HG03469 (cell line): Measurements from ENCODE around the gene LY6G5C.
"Not testable (repeated sequence)": the region's sequence is repeated elsewhere in the genome, so short reads cannot be mapped to it uniquely, and the experiment has no call there.

Source experiments
- ATAC-seq: cut with Tn5 transposase; IDR thresholded peaks from one replicate; pipeline ENCODE4 v1.9.1; 2021; ENCODE audit warnings: mild to moderate bottlenecking, moderate library complexity, moderate number of reproducible peaks; ENCODE audit not compliant: unreplicated experiment

LY6G5C gene

GRCh38 chr6:31715022-31715958 lies 34.4 kb upstream of the LY6G5C start, which contains the start of gene LY6G6D:
TSS of gene LY6G6D (plus strand) at chr6:31715348. CDS start at chr6:31715356, 8 bp downstream.
- ATAC-seq = no peak

DNA sequence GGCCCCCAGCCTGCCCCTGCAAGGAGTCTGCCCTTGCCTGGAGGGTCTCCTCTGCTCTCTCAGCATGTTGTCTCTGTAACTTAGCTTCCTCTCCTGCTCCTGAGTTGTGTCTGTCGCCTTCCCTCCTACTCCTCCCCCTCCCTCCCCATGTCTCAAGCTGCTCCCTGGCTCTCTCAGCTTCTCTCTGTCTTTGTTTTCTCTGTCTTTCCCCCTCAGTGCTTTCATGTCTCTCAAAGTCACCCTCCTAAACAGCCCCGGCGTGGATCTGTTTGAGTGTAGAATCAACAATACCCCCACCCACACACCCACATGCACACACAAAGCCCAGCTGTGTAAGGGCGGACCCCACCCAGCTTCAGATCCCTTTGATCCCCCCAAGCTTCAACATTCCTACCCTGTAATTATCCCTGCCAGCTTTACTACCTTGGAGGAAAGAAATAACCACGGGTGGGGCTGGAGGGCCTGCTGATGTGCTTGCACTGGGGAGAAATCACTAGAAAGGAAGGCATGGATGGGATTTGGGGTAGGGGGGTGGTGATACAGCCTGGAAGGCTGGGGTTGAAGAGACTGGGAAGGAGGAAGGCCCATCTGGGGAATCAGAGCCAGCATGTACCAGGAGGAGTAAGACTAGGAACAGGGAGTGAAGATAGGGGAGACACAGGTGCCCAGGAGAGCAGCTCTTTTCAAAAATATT lies 33.3 kb upstream of the LY6G5C start:
- ATAC-seq = no peak

- no peak for ATAC-seq
Measured at GRCh38 chr6:31713465-31713864, 32.6 kb upstream of the LY6G5C start.

GRCh38 chr6:31712296-31712695 lies 31.4 kb upstream of the LY6G5C start:
- ATAC-seq = no peak

GRCh38 chr6:31711233-31711632 lies 30.4 kb upstream of the LY6G5C start:
- no peak for ATAC-seq

DNA sequence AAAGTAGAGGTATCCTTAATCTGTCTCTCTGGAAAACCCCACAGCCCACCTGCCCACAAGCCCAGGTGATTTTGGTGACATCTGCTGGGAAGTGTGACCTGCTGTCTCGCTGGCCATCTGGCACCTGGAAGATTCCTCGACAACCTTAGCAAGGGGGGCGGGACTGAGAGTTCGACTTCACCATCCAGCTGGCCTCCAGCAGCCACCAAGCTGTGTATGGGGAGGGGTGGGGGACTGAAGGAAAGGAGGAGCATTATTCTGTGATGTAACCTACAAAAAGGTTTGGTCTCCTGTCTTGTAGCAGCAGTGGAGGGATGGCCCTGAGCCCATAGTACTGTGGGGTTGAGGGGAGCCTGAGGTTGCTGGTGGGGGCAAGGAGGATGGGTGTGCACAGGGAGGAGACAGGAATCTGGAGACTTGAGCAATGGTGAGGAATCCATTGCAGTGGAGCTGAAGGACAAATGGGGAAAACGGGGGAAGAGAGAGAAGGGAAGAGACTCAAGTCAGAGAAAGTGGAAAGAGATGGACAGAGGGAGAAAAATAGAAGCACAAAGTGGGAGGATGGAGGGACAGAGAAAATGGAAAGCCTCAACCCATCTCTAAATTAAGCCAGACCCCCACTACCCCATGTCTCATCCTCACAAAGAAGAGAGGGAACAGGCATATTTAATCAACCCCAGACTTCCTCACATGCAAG lies 29.8 kb upstream of the LY6G5C start:
- no peak for ATAC-seq

GRCh38 chr6:31709157-31709556 lies 28.3 kb upstream of the LY6G5C start:
- ATAC-seq = not testable (repeated sequence)

DNA sequence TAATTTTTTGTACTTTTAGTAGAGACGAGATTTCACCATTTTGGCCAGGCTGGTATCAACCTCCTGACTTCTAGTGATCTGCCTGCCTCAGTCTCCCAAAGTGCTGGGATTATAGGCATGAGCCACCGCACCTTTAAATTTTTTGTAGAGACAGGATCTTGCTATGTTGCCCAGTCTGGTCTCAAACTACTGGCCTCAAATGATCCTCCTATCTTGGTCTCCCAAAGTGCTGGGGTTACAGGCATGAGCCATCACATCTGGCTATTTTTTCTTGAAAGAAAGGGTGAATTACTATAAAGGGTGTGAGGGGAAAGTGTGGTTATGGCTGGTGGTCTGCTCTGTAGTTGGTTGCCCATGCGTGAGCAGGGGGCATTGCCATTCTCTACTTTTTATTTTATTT lies 27.4 kb upstream of the LY6G5C start:
- ATAC-seq = no peak

DNA sequence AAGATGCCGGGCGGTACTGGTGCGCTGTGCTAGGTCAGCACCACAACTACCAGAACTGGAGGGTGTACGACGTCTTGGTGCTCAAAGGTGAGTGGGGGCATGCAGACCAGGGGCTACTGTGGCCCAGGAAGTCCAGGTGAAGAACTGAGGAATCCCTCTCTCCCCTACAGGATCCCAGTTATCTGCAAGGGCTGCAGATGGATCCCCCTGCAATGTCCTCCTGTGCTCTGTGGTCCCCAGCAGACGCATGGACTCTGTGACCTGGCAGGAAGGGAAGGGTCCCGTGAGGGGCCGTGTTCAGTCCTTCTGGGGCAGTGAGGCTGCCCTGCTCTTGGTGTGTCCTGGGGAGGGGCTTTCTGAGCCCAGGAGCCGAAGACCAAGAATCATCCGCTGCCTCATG lies 26.8 kb upstream of the LY6G5C start:
- no peak for ATAC-seq

DNA sequence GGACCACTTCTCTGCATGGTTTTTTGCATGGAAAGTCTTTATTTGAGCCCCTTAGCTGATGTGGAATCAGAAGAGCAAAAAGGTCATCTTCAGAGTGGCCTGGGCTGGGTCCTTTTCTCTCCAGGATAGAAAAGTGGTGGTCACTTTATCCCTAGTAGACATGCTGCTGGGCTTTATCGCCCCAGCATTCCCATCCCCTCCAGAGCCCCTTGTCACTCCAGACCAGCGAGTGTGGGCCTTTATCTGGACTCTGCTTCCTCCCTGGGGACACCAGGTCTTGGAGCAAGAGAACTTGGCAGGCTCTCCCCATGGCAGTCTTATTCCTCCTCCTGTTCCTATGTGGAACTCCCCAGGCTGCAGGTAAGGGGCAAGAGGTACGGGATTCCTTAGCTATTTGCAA lies 25.7 kb upstream of the LY6G5C start, which contains the start of gene LY6G6F:
Gene LY6G6F, plus strand, starts transcription at position 268 of the 400 bp plus-strand sequence. Its CDS starts 41 bp downstream, at position 309.
- no peak for ATAC-seq

DNA sequence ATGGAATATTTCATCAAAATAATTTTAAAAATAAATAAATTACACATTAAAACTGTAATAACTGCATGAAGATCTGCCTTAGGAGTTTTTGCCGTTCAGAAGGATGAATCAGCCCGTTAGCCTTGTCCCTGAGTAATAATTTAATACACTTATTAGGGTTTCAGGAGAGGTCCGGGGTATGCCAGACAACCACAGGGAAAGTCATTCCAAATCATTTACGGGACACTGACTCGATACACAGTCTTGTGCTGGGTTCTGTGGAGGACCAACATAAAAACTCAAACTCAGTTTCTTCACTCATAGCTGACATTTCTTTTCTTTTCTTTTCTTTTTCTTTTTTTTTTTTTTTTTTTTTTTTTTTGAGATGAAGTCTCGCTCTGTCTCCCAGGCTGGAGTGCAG lies 25.1 kb upstream of the LY6G5C start:
- ATAC-seq = no peak

- peak; percentile 69 for ATAC-seq
Measured at GRCh38 chr6:31702819-31703716, 22.2 kb upstream of the LY6G5C start, which contains the start of gene ABHD16A. TSS of gene ABHD16A (minus strand) at chr6:31703324. CDS start at chr6:31703281, 43 bp downstream.

GRCh38 chr6:31702405-31702818 lies 21.5 kb upstream of the LY6G5C start:
- no peak for ATAC-seq

DNA sequence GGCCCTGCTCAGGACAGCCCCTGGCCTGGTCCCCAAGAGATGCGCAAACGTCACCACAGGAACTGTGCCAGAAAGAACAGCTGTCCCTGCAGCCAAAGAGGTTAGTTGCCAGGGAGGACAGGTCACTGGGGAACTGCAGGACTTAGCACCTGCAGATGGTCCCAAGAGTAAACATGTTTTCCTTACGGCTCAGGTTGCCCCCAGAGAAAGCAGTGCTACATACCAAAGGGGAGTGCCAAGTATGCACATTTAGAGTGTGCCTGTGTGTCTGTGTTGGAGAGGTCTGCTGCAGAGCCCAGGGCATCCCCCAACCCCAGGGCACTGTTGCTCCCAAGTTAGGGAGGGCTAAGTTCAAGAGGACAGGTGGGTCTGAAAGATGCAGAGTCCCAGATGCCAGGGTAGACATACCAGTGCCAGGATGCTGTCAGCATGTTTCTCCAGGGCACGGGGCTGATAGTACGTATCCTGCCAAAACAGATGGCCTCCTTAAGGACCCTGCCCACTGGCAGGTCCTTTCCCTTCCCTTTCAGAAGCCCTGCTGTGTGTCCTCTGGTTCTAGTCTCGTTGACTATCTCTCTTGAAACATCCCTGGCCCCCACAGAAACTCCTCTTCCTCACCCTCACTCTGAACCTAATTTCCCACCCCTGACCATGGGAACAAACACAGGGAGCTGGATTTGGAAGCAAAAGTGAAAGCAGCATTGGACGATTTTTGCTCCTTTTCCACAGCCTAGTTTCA lies 21.0 kb upstream of the LY6G5C start:
- no peak for ATAC-seq

GRCh38 chr6:31700740-31701401 lies 20.0 kb upstream of the LY6G5C start:
- ATAC-seq = no peak

GRCh38 chr6:31697555-31697954 lies 16.7 kb upstream of the LY6G5C start:
- ATAC-seq = no peak

DNA sequence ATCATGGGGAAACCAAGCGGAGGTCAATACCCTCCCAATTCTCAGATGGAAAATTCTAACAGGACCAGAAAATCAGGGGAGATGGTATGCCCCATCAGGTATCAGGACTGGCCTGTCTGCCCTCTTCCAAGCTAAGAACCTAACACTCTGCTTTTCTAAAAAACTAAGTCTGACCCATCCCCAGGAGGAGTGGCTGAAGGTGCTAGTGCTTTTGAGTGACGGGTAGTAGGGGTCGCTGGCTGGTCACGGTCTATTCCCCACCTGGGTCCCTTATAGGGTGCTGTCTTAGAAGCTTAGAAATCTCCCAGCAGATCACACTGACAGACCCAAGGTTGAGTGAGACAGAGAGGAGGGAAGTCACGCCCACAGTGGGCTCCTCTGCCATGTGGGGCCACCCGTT lies 12.7 kb upstream of the LY6G5C start:
- ATAC-seq = no peak

GRCh38 chr6:31692886-31693285 lies 12.0 kb upstream of the LY6G5C start:
- ATAC-seq = no peak

DNA sequence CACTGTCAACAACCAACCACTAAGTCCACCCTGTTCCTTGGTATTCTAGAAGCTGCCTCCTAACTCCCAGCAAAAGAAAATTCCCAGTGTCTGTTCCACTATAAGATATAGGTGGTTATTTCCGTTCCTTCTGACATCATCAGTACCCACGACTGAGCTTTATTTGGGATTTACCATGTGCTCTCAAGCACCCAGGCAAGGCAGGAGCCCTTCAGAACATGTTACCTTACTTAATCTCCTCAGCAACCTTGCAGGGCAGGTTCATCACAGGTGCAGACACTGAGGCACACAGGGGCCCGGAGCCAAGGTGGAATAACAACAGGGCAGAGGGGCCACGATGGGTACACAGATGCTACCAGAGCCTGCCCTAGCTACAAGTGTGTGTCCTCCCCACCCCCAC lies 11.5 kb upstream of the LY6G5C start:
- no peak for ATAC-seq
